B cell (primary cell): Measurements from ENCODE around the gene ADCK2. TPM values are rescaled to one million over a fixed set of nuclear protein-coding genes. Genes with fewer than 3 reads are reported as not detected.
"Not testable (repeated sequence)": the region's sequence is repeated elsewhere in the genome, so short reads cannot be mapped to it uniquely, and the experiment has no call there.

Experiments
- ATAC-seq: fragments of 200-7000 bp; cut with Tn5 transposase; one replicate; pipeline ENCODE4 v1.10.0; 2021; ENCODE audit warnings: low read depth, mild to moderate bottlenecking, moderate number of reproducible peaks, moderate library complexity
- CTCF ChIA-PET: fragments of 350-600 bp; sonication (Branson Sonifier 250); formaldehyde crosslinking; loops from one replicate; lab custom pipeline; 2021; ENCODE audit warnings: antibody characterized with exemption, inconsistent platforms; lab: Charles Lee
- POLR2A ChIA-PET: fragments of 350-600 bp; sonication (Branson Sonifier 250); formaldehyde crosslinking; loops from one replicate; lab custom pipeline; 2021; ENCODE audit warnings: antibody characterized with exemption; lab: Charles Lee
- DNase-seq: peaks from one replicate; pipeline ENCODE4 v3.0.0; 2013
- H2AFZ ChIP-seq: 2 replicates; pipeline ENCODE4 v1.6.1; 2012; ENCODE audit warnings: mild to moderate bottlenecking, low read depth, low read length; ENCODE audit not compliant: insufficient read depth, poor library complexity, severe bottlenecking
- H3K27ac ChIP-seq, 2 donors: 1 replicate in 1 of 2; 2 replicates in 1 of 2; pipeline ENCODE4 v1.5.1; 2012 to 2013; ENCODE audit warnings: low read length in 2 of 2, mild to moderate bottlenecking in 2 of 2, moderate library complexity in 1 of 2
- H3K27me3 ChIP-seq, 4 experiments: fragments of 200-600 bp in 1 of 4; sonication (generic) in 1 of 4; replicated peaks in 1 of 4; 1 replicate in 2 of 4; 2 replicates in 2 of 4; pipeline versions ENCODE4 v1.6.1 to v1.7.0; 2013 to 2016; ENCODE audit warnings: low read length in 3 of 4, mild to moderate bottlenecking in 2 of 4, mixed read lengths in 1 of 4, moderate library complexity in 1 of 4; ENCODE audit not compliant: insufficient read depth in 4 of 4, control insufficient read depth in 3 of 4; ENCODE audit errors: control extremely low read depth in 1 of 4
- H3K36me3 ChIP-seq, 2 experiments: replicated peaks in 1 of 2; 1 replicate in 1 of 2; 2 replicates in 1 of 2; pipeline versions ENCODE4 v1.6.1 to v1.7.1; 2013; ENCODE audit warnings: low read length in 1 of 2; ENCODE audit not compliant: insufficient read depth in 2 of 2, control insufficient read depth in 1 of 2; ENCODE audit errors: control extremely low read depth in 1 of 2, extremely low read depth in 1 of 2
- H3K4me1 ChIP-seq, 2 donors: fragments of 200-600 bp in 1 of 2; sonication (generic) in 1 of 2; 1 replicate in 1 of 2; 2 replicates in 1 of 2; pipeline versions ENCODE4 v1.5.1 to v1.6.1; 2013 to 2017; ENCODE audit warnings: low read length in 2 of 2; ENCODE audit not compliant: control insufficient read depth in 2 of 2, insufficient read depth in 2 of 2
- H3K4me2 ChIP-seq: replicated peaks from 2 replicates; pipeline ENCODE3; 2012; ENCODE audit warnings: mild to moderate bottlenecking, low read depth, low read length; ENCODE audit not compliant: poor library complexity, severe bottlenecking
- H3K4me3 ChIP-seq, 5 experiments: fragments of 200-600 bp in 1 of 5; sonication (generic) in 1 of 5; 1 replicate in 3 of 5; 2 replicates in 2 of 5; pipeline versions ENCODE4 v1.5.1 to v1.7.0; 2011 to 2016; ENCODE audit warnings: low read length in 4 of 5, mild to moderate bottlenecking in 4 of 5, low read depth in 2 of 5, control low read depth in 1 of 5, moderate library complexity in 1 of 5; ENCODE audit not compliant: insufficient read depth in 1 of 5; ENCODE audit errors: control extremely low read depth in 1 of 5, extremely low read depth in 1 of 5
- H3K79me2 ChIP-seq: fragments of 200-600 bp; sonication (generic); one replicate; pipeline ENCODE4 v1.6.0; 2016; ENCODE audit warnings: low read length; ENCODE audit not compliant: control insufficient read depth, insufficient read depth
- H3K9ac ChIP-seq: fragments of 200-600 bp; sonication (generic); 2 replicates; pipeline ENCODE4 v1.6.1; 2017; ENCODE audit warnings: mild to moderate bottlenecking, low read length, moderate library complexity
- H3K9me3 ChIP-seq, 3 donors: one replicate each; pipeline versions ENCODE4 v1.6.1 to v1.7.1; 2013; ENCODE audit warnings: low read length in 2 of 3; ENCODE audit not compliant: control insufficient read depth in 2 of 3, insufficient read depth in 1 of 3; ENCODE audit errors: control extremely low read depth in 1 of 3
- H4K20me1 ChIP-seq: 2 replicates; pipeline ENCODE4 v1.6.0; 2012; ENCODE audit warnings: mild to moderate bottlenecking, low read length; ENCODE audit not compliant: insufficient read depth, control insufficient read depth, poor library complexity, severe bottlenecking
- H3K27ac Mint-ChIP-seq: one replicate; pipeline ENCODE4 v1.8.0; 2021; ENCODE audit warnings: mixed read lengths
- H3K27me3 Mint-ChIP-seq: one replicate; pipeline ENCODE4 v1.8.0; 2021; ENCODE audit warnings: mixed read lengths
- H3K4me1 Mint-ChIP-seq: one replicate; pipeline ENCODE4 v1.8.0; 2021; ENCODE audit warnings: mixed read lengths
- H3K4me3 Mint-ChIP-seq: one replicate; pipeline ENCODE4 v1.8.0; 2021; ENCODE audit warnings: mixed read lengths
- H3K9me3 Mint-ChIP-seq: one replicate; pipeline ENCODE4 v1.8.0; 2022; ENCODE audit warnings: mixed read lengths; ENCODE audit not compliant: insufficient read depth
- CTCF ChIP-seq: fragments of 200-600 bp; IDR thresholded peaks from one replicate; pipeline ENCODE4 v1.8.0; 2022; ENCODE audit warnings: antibody characterized with exemption, mild to moderate bottlenecking
- EZH2 ChIP-seq: IDR thresholded peaks from 2 replicates; pipeline ENCODE4 v1.6.1; 2012; ENCODE audit warnings: borderline replicate concordance, low read depth, mild to moderate bottlenecking, moderate library complexity, low read length; ENCODE audit not compliant: insufficient read depth, poor library complexity, severe bottlenecking
- WGBS: methylation state at CpG from one replicate; pipeline ENCODE4 v1.1.5; 2013; ENCODE audit warnings: missing lambda C conversion rate; ENCODE audit not compliant: insufficient coverage; 5-methylcytosine and 5-hydroxymethylcytosine counted together
- intact Hi-C: fragments of 100-400 bp; cut with micrococcal nuclease; formaldehyde crosslinking; loops from one replicate; pipeline ENCODE4 v1.10.0; 2022
- polyA plus RNA-seq: library from polyadenylated mRNA; depleted of rRNA; stranded (reverse); fragments of >200 nt; gene quantifications from 2 replicates; pipeline ENCODE4 v1.2.3, GENCODE V29; 2012
- total RNA-seq, 2 donors: library from RNA; stranded (reverse); fragments of 120-200 nt in 1 of 2; gene quantifications; 1 replicate in 1 of 2; 2 replicates in 1 of 2; pipeline versions ENCODE4 v1.2.3 to v1.2.4, GENCODE V29; 2013 to 2022

Gene ADCK2
- total and polyA plus RNA-seq, 2 donors (not counting 1 experiment from before 2014, with no cell fraction given) = 13.3 to 32.6 TPM

DNA sequence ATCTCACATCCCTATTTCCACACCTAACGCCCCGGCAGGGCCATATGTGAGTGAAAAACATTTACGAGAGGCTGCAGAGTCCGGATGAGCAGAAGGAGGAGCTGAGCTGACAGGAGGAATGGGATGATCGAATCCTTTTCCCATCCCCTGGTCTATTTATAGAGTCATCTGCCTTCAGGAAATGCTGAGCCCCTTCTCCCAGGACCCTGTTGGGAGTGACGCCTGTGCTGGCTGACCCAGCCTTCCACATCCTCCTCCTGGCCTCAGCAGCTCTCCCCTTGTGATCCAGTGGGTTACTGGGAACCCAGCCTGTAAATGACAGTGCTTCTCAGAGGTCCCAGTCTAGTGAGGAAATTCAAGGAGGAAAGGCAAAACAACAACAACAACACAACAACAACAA, 48.8 kb upstream of the ADCK2 start:
- H3K9me3 ChIP-seq = no peaks in the 10 kb centered on the region
- TF ChIP-seq CTCF = no peak
- no peak for TF ChIP-seq EZH2
- Mint-ChIP-seq H3K27ac (no peak overlapping the region), H3K4me3 (no peak overlapping the region), H3K9me3 (no peaks in the 10 kb centered on the region), H3K27me3 (peaks cover 11% of the 10 kb centered on the region), H3K4me1 (peaks cover 7% of the 10 kb centered on the region)
- 20% methylated on average over 1 of the region's 6 CpGs for WGBS
- no peak overlapping the region for H3K4me3 ChIP-seq
- intact Hi-C loops = no loop called here
- no peak overlapping the region for H3K4me2 ChIP-seq
- ChIA-PET POLR2A (no interaction called here), CTCF (no interaction called here)
- H3K9ac ChIP-seq = no peak overlapping the region
- H3K79me2 ChIP-seq = no peaks in the 10 kb centered on the region
- DNase-seq = no peak
- no peaks in the 10 kb centered on the region for H3K36me3 ChIP-seq
- H4K20me1 ChIP-seq = no peaks in the 10 kb centered on the region
- H3K27ac ChIP-seq = no peak overlapping the region
- ATAC-seq = no peak
- H3K27me3 ChIP-seq = no peaks in the 10 kb centered on the region
- H3K4me1 ChIP-seq = no peaks in the 10 kb centered on the region
- no peak overlapping the region for H2AFZ ChIP-seq

GRCh38 chr7:140624392-140625191, 48.2 kb upstream of the ADCK2 start:
- Mint-ChIP-seq H3K27me3 (peaks cover 16% of the 10 kb centered on the region), H3K4me3 (no peak overlapping the region), H3K9me3 (no peaks in the 10 kb centered on the region), H3K4me1 (peaks cover 7% of the 10 kb centered on the region), H3K27ac (no peak overlapping the region)
- ChIA-PET CTCF (no interaction called here), POLR2A (no interaction called here)
- 88% methylated on average over 8 of the region's 11 CpGs for WGBS
- H3K4me3 ChIP-seq = no peak overlapping the region
- no peaks in the 10 kb centered on the region for H3K4me1 ChIP-seq
- no peaks in the 10 kb centered on the region for H3K36me3 ChIP-seq
- intact Hi-C loops = no loop called here
- ATAC-seq (no peak), DNase-seq (no peak)
- no peaks in the 10 kb centered on the region for H4K20me1 ChIP-seq
- no peaks in the 10 kb centered on the region for H3K79me2 ChIP-seq
- TF ChIP-seq CTCF (no peak), EZH2 (no peak)
- no peak overlapping the region for H3K4me2 ChIP-seq
- H2AFZ ChIP-seq = no peak overlapping the region
- H3K9ac ChIP-seq = no peak overlapping the region
- H3K27ac ChIP-seq = no peak overlapping the region
- no peaks in the 10 kb centered on the region for H3K9me3 ChIP-seq
- no peaks in the 10 kb centered on the region for H3K27me3 ChIP-seq

DNA sequence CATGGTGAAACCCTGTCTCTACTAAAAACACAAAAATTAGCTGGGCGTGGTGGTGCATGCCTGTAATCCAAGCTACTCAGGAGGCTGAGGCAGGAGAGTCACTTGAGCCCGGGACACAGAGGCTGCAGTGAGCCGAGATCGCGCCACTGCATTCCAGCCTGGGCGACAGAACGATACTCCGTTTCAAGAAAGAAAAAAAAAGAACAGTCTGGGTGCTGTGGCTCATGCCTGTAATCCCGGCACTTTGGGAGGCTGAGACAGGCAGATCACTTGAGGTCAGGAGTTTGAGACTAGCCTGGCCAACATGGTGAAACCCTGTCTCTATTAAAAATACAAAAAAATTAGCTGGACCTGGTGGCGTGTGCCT, 47.6 kb upstream of the ADCK2 start:
- H3K4me2 ChIP-seq, H2AFZ ChIP-seq, H3K4me1 Mint-ChIP-seq, DNase-seq, CTCF ChIA-PET, ATAC-seq, H3K4me3 Mint-ChIP-seq, POLR2A ChIA-PET, H3K4me3 ChIP-seq, H3K27ac Mint-ChIP-seq, H3K79me2 ChIP-seq, H3K36me3 ChIP-seq, H3K4me1 ChIP-seq, H4K20me1 ChIP-seq, H3K27me3 ChIP-seq, intact Hi-C loops, H3K9me3 Mint-ChIP-seq, H3K9me3 ChIP-seq, H3K27ac ChIP-seq, H3K9ac ChIP-seq: not testable (repeated sequence)
- peaks cover 16% of the 10 kb centered on the region for H3K27me3 Mint-ChIP-seq
- 95% methylated on average over 9 of the region's 10 CpGs for WGBS
